ENCODE measurements around the gene INPP5B. TPM values are rescaled to one million over a fixed set of nuclear protein-coding genes. Genes with fewer than 3 reads are reported as not detected.
A peak's percentile ranks its signal among the peaks of the same experiment; 100 is the strongest.

The INPP5B gene
- total RNA-seq, 2 experiments from 2014 or later = 44.0 to 48.8 TPM

- Mint-ChIP-seq H3K27me3 (no peaks in the 10 kb centered on the region), H3K9me3 (no peaks in the 10 kb centered on the region), H3K4me3 (no peak overlapping the region), H3K36me3 (peaks cover 22% of the 10 kb centered on the region), H3K4me1 (peaks cover 2% of the 10 kb centered on the region), H3K27ac (no peak overlapping the region)
- ATAC-seq (ENCODE audit: low read depth) = no peak
- POLR2A ChIA-PET = interaction anchor here (0.7 kb wide), 1 partner anchor 337 kb away, joined by 3 read pairs; no protein-coding TSS in a partner anchor
- DNase-seq = no peak
Measured at GRCh38 chr1:37824001-37824400, 122.9 kb downstream of the INPP5B start.

GRCh38 chr1:37822906-37823815 lies 123.7 kb downstream of the INPP5B start:
- no peaks in the 10 kb centered on the region for H3K9me3 Mint-ChIP-seq
- H3K36me3 Mint-ChIP-seq = peaks cover 21% of the 10 kb centered on the region
- H3K4me3 Mint-ChIP-seq = no peak overlapping the region
- DNase-seq (no peak), ATAC-seq (ENCODE audit: low read depth) (no peak)
- H3K4me1 Mint-ChIP-seq = peaks cover 2% of the 10 kb centered on the region
- POLR2A ChIA-PET = interaction anchor here (0.5 to 1.2 kb wide), 3 partner anchors 33 to 336 kb away, joined by 3 to 4 read pairs (median 3); partner anchors contain the start of gene MTF1
- no peak overlapping the region for H3K27ac Mint-ChIP-seq
- H3K27me3 Mint-ChIP-seq = no peaks in the 10 kb centered on the region

GRCh38 chr1:37821481-37821880 lies 125.4 kb downstream of the INPP5B start:
- H3K4me1 Mint-ChIP-seq = peaks cover 2% of the 10 kb centered on the region
- ATAC-seq (ENCODE audit: low read depth) (no peak), DNase-seq (no peak)
- H3K4me3 Mint-ChIP-seq = no peak overlapping the region
- H3K36me3 Mint-ChIP-seq = peaks cover 22% of the 10 kb centered on the region
- POLR2A ChIA-PET = interaction anchor here (1.2 kb wide), 1 partner anchor 14 kb away, joined by 3 read pairs; the partner anchor contains the start of genes C1orf122 and YRDC
- no peaks in the 10 kb centered on the region for H3K9me3 Mint-ChIP-seq
- no peaks in the 10 kb centered on the region for H3K27me3 Mint-ChIP-seq
- H3K27ac Mint-ChIP-seq = no peak overlapping the region

GRCh38 chr1:37817481-37817880 lies 129.4 kb downstream of the INPP5B start:
- H3K4me3 Mint-ChIP-seq = no peak overlapping the region
- H3K36me3 Mint-ChIP-seq = peaks cover 18% of the 10 kb centered on the region
- POLR2A ChIA-PET = interaction anchor here (1.0 kb wide), 1 partner anchor 9 kb away, joined by 3 read pairs; the partner anchor contains the start of gene YRDC
- no peaks in the 10 kb centered on the region for H3K27me3 Mint-ChIP-seq
- no peak for DNase-seq
- ATAC-seq (ENCODE audit: low read depth) = no peak
- no peaks in the 10 kb centered on the region for H3K9me3 Mint-ChIP-seq
- H3K27ac Mint-ChIP-seq = no peak overlapping the region
- H3K4me1 Mint-ChIP-seq = no peaks in the 10 kb centered on the region

- POLR2A ChIA-PET = no interaction called here
- H3K4me1 Mint-ChIP-seq = peaks cover 9% of the 10 kb centered on the region
- DNase-seq (no peak), ATAC-seq (ENCODE audit: low read depth) (no peak)
- peaks cover 5% of the 10 kb centered on the region for H3K36me3 Mint-ChIP-seq
- H3K4me3 Mint-ChIP-seq = no peak overlapping the region
- no peak overlapping the region for H3K27ac Mint-ChIP-seq
- no peaks in the 10 kb centered on the region for H3K9me3 Mint-ChIP-seq
- H3K27me3 Mint-ChIP-seq = no peaks in the 10 kb centered on the region
Measured at GRCh38 chr1:37814252-37814651, 132.6 kb downstream of the INPP5B start.

- Mint-ChIP-seq H3K9me3 (no peaks in the 10 kb centered on the region), H3K36me3 (peaks cover 5% of the 10 kb centered on the region), H3K4me3 (no peak overlapping the region), H3K27ac (no peak overlapping the region), H3K27me3 (no peaks in the 10 kb centered on the region), H3K4me1 (peaks cover 13% of the 10 kb centered on the region)
- POLR2A ChIA-PET = no interaction called here
- DNase-seq = no peak
- no peak for ATAC-seq (ENCODE audit: low read depth)
Measured at GRCh38 chr1:37813529-37814145, 133.2 kb downstream of the INPP5B start.

- no peak for ATAC-seq (ENCODE audit: low read depth)
- no peaks in the 10 kb centered on the region for H3K27me3 Mint-ChIP-seq
- POLR2A ChIA-PET = no interaction called here
Measured at GRCh38 chr1:37811027-37811655, 135.7 kb downstream of the INPP5B start.

More at GRCh38 chr1:37811027-37811655, 135.7 kb downstream of the INPP5B start:
- peak; percentile 74 for DNase-seq
- peaks cover 21% of the 10 kb centered on the region for H3K4me1 Mint-ChIP-seq
- H3K4me3 Mint-ChIP-seq = no peak overlapping the region
- no peak overlapping the region for H3K27ac Mint-ChIP-seq
- H3K9me3 Mint-ChIP-seq = no peaks in the 10 kb centered on the region
- H3K36me3 Mint-ChIP-seq = peaks cover 6% of the 10 kb centered on the region

Other genes with a start within 250 kb of the INPP5B start
- gene EPHA10, start 181.9 kb downstream of the INPP5B start, total RNA-seq = not detected
- 1 to 10 TPM; 1.3 to 1.4 TPM for gene MANEAL, start 153.2 kb downstream of the INPP5B start, total RNA-seq
- gene C1orf122, start 139.3 kb downstream of the INPP5B start, total RNA-seq = 10 to 100 TPM; 15.4 to 18.0 TPM
- 10 to 100 TPM; 13.3 to 14.1 TPM for gene YRDC, start 138.8 kb downstream of the INPP5B start, total RNA-seq
- gene MTF1, start 87.5 kb downstream of the INPP5B start, total RNA-seq = 10 to 100 TPM; 21.7 to 28.2 TPM
- gene SF3A3, start 43.0 kb upstream of the INPP5B start, total RNA-seq = 10 to 100 TPM; 67.8 to 70.9 TPM
- 10 to 100 TPM; 14.6 to 14.7 TPM for gene FHL3, start 58.5 kb upstream of the INPP5B start, total RNA-seq
- 10 to 100 TPM; 27.5 to 28.8 TPM for gene UTP11, start 65.7 kb upstream of the INPP5B start, total RNA-seq
- under 1 TPM; 0.83 to 0.88 TPM for gene POU3F1, start 99.7 kb upstream of the INPP5B start, total RNA-seq